Bone marrow (tissue), 2 donors: ENCODE data around the gene NUDT1.
"Not testable (repeated sequence)": the region's sequence is repeated elsewhere in the genome, so short reads cannot be mapped to it uniquely, and the experiment has no call there.

ENCODE experiments used
- DNase-seq, 2 donors: peaks; one replicate each; lab custom pipeline; 2025; lab: John Stamatoyannopoulos, UW

NUDT1 gene

GRCh38 chr7:2269089-2269990, 27.3 kb downstream of the NUDT1 start:
- not testable (repeated sequence) for DNase-seq

DNA sequence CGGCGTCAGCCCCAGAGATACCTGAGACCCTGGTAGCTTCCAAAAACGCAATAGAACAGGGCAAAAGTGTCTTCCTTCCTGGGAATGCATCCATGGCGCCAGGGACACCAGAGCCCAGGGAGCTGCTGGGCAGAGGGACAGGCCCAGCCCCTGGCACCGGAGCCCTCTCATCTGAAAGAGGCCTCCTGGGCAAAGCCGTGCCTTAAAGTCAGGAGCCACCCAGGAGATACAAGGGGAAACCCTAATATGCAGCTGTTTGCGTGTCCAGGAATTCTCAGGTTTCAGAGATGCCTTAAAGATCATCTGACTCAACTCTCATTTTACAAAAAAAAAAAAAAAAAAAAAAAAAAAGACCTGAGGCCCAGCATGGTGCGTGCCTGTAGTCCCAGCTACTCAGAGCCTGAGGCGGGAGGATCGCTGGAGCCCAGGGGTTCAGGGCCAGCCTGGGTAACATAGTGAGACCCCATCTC, 28.0 kb downstream of the NUDT1 start:
- DNase-seq, result no peak

- no peak for DNase-seq
Measured at GRCh38 chr7:2270495-2270894, 28.5 kb downstream of the NUDT1 start.

DNA sequence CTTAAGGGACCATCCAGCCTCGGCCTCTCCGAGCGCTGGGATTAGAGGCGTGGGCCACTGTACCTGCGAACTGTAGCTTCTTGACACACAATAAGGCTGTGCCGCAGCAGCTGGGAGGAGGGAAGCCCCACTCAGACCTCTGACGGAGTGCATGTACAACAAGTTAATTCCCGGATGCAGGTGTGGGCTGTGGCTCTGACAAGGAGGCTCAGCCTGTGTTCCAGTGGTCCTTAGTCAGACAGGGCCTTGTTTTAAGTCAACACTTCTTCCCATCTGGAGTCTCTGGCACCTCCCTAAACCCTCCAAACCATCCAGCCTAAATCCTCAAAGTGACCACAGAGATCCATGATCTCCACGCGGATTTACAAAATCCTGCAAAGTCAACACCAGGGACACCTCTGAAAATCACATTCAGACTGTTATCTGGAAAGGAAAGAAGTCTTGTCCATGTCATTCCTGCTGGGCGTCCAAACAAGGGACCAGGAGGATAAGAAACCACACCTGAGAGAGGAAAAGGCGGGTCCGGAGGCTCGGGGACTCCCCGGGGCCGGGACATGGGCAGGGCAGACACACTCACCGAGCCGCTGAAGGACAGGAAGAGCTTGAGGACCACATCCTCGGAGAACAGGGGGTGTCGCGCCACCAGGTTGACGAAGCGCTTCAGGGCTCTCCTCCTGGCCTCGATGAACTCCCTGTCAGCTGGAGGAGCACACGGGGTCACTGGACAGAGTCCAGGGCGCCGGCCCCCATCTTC, 29.4 kb downstream of the NUDT1 start:
- DNase-seq, result no peak

DNA sequence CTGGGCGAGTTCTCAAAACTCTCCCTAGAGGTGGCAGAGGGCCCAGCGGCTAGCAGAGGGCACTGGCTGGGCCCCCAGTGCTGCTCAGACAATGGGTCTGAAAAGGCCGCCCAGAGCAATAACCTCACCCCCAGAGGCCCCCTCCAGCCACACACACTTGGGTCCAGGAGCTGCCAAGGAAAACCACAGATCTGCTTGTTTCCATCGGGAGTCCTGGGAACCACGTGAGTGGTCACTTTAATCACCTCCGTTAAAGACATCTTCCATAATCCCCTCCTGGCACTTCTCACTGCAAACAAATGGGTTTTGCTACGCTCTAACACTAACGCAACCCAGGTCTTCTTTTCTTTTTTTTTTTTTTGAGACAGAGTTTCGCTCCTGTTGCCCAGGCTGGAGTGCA, 30.0 kb downstream of the NUDT1 start:
- DNase-seq, result no peak

GRCh38 chr7:2273866-2274265, 31.8 kb downstream of the NUDT1 start:
- DNase-seq, result no peak

DNA sequence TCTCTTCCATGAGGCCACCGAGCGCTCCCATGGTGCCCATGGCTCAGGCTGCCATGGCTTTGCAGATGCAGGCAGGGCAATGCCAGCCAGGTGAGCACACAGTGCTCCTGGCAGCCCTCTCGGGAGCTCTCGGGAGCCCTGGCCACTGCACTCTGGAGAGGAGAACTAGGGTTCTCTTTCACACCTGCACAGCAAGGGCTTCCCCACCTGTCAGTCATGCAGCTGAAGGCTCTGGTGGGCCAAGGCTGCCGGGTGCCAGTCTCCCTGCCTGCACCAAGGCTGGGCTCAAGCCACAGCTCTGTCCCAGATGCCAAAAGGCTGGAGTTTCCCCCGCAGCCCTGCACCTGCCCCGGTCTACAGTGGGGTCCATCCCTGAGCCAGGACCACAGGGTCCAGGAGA, 32.6 kb downstream of the NUDT1 start:
- DNase-seq, result no peak

- DNase-seq, result no peak
Measured at GRCh38 chr7:2275101-2275500, 33.1 kb downstream of the NUDT1 start.

DNA sequence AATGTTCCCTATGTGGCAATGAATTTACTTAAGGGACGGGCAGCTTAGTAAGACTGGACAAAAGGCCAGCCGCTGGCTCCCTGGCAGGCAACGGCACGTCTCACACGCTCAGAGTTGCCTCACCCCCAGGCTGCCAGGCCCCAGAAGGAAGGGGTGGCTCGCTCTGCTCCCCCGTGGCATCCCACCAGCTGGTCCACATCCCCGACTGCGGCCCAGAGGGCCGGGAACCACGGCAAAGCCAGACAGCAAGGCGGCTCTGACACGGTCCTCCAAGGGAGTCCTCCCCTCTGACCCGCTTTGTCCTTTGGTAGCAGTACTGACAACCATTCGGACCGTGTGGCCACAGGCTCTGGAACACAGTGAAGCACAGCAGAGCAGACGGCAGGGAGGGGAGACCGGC, 34.1 kb downstream of the NUDT1 start:
- DNase-seq, result no peak

- no peak for DNase-seq
Measured at GRCh38 chr7:2278026-2278425, 36.0 kb downstream of the NUDT1 start.

GRCh38 chr7:2279896-2280295, 37.9 kb downstream of the NUDT1 start:
- no peak for DNase-seq

DNA sequence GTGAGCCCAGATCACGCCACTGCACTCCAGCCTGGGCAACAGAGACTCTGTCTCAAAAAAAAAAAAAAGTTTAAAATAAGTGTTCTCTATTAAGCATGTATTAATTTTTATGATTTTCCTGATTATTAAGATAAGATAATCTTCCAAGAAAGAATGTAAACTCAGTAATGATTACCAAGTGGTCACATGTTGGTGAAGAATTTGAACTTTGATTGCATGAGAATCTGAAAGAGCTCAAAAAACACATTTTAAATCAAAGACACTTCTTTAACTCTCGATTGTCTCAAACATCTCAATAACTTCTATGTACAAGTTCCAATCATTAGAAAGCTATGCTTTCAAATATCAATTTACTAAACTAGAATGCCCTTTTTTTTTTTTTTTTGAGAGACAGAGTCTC, 38.4 kb downstream of the NUDT1 start:
- DNase-seq, result no peak

GRCh38 chr7:2281541-2281940, 39.5 kb downstream of the NUDT1 start:
- DNase-seq, result no peak

DNA sequence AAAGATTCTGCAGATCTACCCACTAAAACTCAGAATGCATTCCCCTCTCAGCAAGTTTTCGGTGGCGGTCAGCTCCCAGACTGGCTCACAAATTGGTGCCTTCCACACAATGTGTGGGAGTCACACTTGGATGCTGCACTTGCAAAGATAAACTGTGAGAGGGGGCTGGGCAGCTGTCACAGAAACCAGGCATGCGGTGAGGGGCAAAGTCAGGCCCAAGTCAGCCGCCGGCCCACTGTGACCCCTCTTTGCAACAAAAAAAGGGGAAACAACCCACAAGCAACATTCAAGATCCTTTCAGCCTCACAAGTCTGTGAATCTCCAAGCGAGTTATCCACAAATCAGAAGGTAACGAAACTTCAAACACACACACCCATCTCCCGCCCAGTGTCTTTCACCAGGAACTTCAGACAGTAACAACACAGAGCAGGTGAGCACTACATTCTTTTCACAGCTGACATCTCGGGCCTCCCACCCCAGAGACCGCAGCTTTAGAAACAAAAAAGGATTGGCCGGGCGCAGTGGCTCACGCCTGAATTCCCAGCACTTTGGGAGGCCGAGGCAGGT, 40.2 kb downstream of the NUDT1 start:
- no peak for DNase-seq

GRCh38 chr7:2283074-2283473, 41.0 kb downstream of the NUDT1 start:
- DNase-seq, result no peak

- DNase-seq, result no peak
Measured at GRCh38 chr7:2287745-2288144, 45.7 kb downstream of the NUDT1 start.

GRCh38 chr7:2288503-2288902, 46.5 kb downstream of the NUDT1 start:
- DNase-seq, result no peak

DNA sequence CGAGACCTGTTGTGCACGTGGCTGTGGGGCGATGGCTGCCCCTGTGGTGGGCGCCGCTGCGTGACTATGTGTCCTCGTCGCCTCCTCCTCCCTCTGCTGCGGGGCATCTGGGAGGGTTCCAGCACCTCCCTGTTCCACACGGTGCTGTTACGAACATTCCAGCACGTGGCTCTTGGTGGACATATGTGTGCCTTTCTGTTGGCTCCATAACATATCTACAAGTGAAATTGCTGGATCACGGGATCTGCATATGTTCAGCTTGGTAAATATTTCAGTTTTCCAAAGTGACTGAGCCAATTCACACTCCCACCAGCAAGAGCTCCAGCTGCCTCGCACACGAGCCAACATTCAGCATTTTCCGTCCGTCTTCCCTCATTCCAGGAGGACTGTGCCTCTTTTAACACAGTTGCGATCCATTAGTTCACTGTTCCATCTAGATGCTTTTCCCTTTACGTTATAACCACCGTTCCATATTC, 47.1 kb downstream of the NUDT1 start:
- no peak for DNase-seq

- no peak for DNase-seq
Measured at GRCh38 chr7:2289621-2290020, 47.6 kb downstream of the NUDT1 start.

GRCh38 chr7:2290877-2291276, 48.9 kb downstream of the NUDT1 start:
- DNase-seq, result no peak

GRCh38 chr7:2295936-2296620, 54.1 kb downstream of the NUDT1 start:
- DNase-seq, result no peak

DNA sequence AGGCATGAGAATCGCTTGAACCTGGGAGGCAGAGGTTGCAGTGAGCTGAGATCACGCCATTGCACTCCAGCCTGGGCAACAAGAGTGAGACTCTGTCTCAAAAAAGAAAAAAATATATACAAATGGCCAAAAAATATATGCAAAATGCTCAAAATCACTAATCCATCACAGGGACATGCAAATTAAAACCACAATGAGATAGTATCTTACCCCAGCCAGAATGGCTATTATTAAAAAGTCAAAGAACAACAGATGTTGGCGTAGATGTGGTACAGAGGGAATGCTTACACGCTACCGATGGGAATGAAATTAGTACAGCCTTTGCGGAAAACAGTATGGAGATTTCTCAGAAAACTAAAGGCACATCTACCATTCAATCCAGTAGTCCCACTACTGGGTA, 54.8 kb downstream of the NUDT1 start:
- DNase-seq, result no peak
